K562 (cell line): ENCODE data around the gene C16orf96. TPM values are rescaled to one million over a fixed set of nuclear protein-coding genes. Genes with fewer than 3 reads are reported as not detected.

Experiments used
- CBFB ChIP-seq: sonication (generic); formaldehyde crosslinking; IDR thresholded peaks from 2 replicates; pipeline ENCODE4 v1.4.0; 2020; ENCODE audit warnings: mild to moderate bottlenecking, missing genetic modification reagents
- DEAF1 ChIP-seq: fragments of 450-650 bp; formaldehyde crosslinking; IDR thresholded peaks from 2 replicates; pipeline ENCODE4 v1.4.0; 2020; ENCODE audit warnings: mild to moderate bottlenecking, moderate library complexity
- DIDO1 ChIP-seq: fragments of 450-650 bp; IDR thresholded peaks from 2 replicates; pipeline ENCODE4 v1.6.1; 2016; ENCODE audit warnings: low read depth, missing biosample characterization, missing genetic modification characterization
- EGR1 ChIP-seq: fragments of 450-650 bp; conservative IDR thresholded peaks from 2 replicates; pipeline ENCODE4 v1.6.1; 2017; ENCODE audit warnings: mild to moderate bottlenecking
- ELF1 ChIP-seq: fragments of 200-800 bp; sonication (Bioruptor generic); IDR thresholded peaks from 2 replicates; pipeline ENCODE4 v1.6.1; 2016; ENCODE audit warnings: missing genetic modification characterization, missing compliant biosample characterization
- FOXJ2 ChIP-seq: fragments of 200-800 bp; sonication (Bioruptor generic); IDR thresholded peaks from 2 replicates; pipeline ENCODE4 v1.6.1; 2016; ENCODE audit warnings: missing genetic modification characterization, missing compliant biosample characterization
- MTF1 ChIP-seq: fragments of 250-450 bp; sonication (Bioruptor Pico); IDR thresholded peaks from 2 replicates; pipeline ENCODE4 v1.9.0; 2021; ENCODE audit warnings: moderate library complexity, mild to moderate bottlenecking, inconsistent platforms, borderline replicate concordance
- NFYB ChIP-seq: IDR thresholded peaks from 2 replicates; pipeline ENCODE4 v1.6.1; 2011; ENCODE audit warnings: mild to moderate bottlenecking, moderate library complexity; ENCODE audit not compliant: insufficient read length; ENCODE audit errors: extremely low read depth
- NKRF ChIP-seq: fragments of 450-650 bp; IDR thresholded peaks from 2 replicates; pipeline ENCODE4 v1.6.1; 2016; ENCODE audit warnings: borderline replicate concordance
- PHF20 ChIP-seq: fragments of 450-650 bp; IDR thresholded peaks from 2 replicates; pipeline ENCODE4 v1.6.1; 2018; ENCODE audit not compliant: partially characterized antibody
- PHF8 ChIP-seq: fragments of 200-600 bp; sonication (generic); IDR thresholded peaks from 2 replicates; pipeline ENCODE4 v1.6.1; 2012; ENCODE audit warnings: mixed run types, mild to moderate bottlenecking, inconsistent platforms, low read length, moderate library complexity, borderline replicate concordance
- POLR3G ChIP-seq: IDR thresholded peaks from 2 replicates; pipeline ENCODE4 v1.6.1; 2011; ENCODE audit not compliant: insufficient read length, insufficient replicate concordance; ENCODE audit errors: extremely low read depth
- SMAD1 ChIP-seq: fragments of 150-350 bp; IDR thresholded peaks from 2 replicates; pipeline ENCODE4 v1.6.1; 2014; ENCODE audit warnings: low read length, low read depth; ENCODE audit not compliant: partially characterized antibody
- SRF ChIP-seq, 2 experiments: fragments of 250-450, 450-650 bp in 1 of 2; sonication (Bioruptor Pico) in 1 of 2; sonication (generic) in 1 of 2; formaldehyde crosslinking; IDR thresholded peaks; 2 replicates each; pipeline versions ENCODE4 v1.5.0 to v1.5.1; 2020 to 2022; ENCODE audit warnings: mild to moderate bottlenecking in 1 of 2, missing genetic modification reagents in 1 of 2
- TAL1 ChIP-seq: fragments of 450-650 bp; IDR thresholded peaks from 2 replicates; pipeline ENCODE4 v1.6.1; 2016; ENCODE audit warnings: mild to moderate bottlenecking
- ZBTB1 ChIP-seq: sonication (generic); formaldehyde crosslinking; IDR thresholded peaks from 2 replicates; pipeline ENCODE4 v1.8.1; 2023; ENCODE audit warnings: missing genetic modification reagents, low read depth, mild to moderate bottlenecking, borderline replicate concordance
- ZNF263 ChIP-seq: sonication (generic); formaldehyde crosslinking; IDR thresholded peaks from 2 replicates; pipeline ENCODE4 v1.8.0; 2022; ENCODE audit warnings: mild to moderate bottlenecking, missing genetic modification reagents, borderline replicate concordance
- ZNF696 ChIP-seq: fragments of 250-450 bp; sonication (Bioruptor Pico); conservative IDR thresholded peaks from 2 replicates; pipeline ENCODE4 v1.4.0; 2020; ENCODE audit warnings: mild to moderate bottlenecking, moderate library complexity
- polyA plus RNA-seq, 8 experiments: library from polyadenylated mRNA; depleted of rRNA in 4 of 8; stranded (reverse) in 5 of 8; unstranded in 3 of 8; fragments of >200 nt; fragmentation: Nextera tagmentation in 2 of 8; fragmentation: Illumina TruSeq in 1 of 8; extraction: Ambion mirVana in 2 of 8; extraction: Trizol in 1 of 8; gene quantifications; 2 replicates each; pipeline versions ENCODE4 v1.2.1 to v1.2.3, GENCODE V29; 2011 to 2014; ENCODE audit warnings: inconsistent platforms in 1 of 8, missing spikeins in 1 of 8
- total RNA-seq, 7 experiments: library from RNA; depleted of rRNA in 6 of 7; stranded (reverse); fragments of >200 nt in 6 of 7; fragmentation: Illumina TruSeq in 2 of 7; extraction: Trizol in 2 of 7; gene quantifications; 2 replicates each; pipeline versions ENCODE4 v1.2.1 to v1.2.3, GENCODE V29; 2011 to 2021; ENCODE audit warnings: low replicate concordance in 1 of 7
- TF ChIP-seq, protein P1 (sequence below): fragments of 450-650 bp; IDR thresholded peaks from 2 replicates; pipeline ENCODE4 v1.6.1; 2017; ENCODE audit warnings: antibody characterized with exemption, mild to moderate bottlenecking

C16orf96 gene
- total and polyA plus RNA-seq, 9 of the 15 experiments (the other 6 are each of a cell fraction or from before 2014, with no cell fraction given), result not detected

GRCh38 chr16:4616047-4616811 is 60.1 kb downstream of the C16orf96 start (continued):
- TF ChIP-seq, protein P1, sequence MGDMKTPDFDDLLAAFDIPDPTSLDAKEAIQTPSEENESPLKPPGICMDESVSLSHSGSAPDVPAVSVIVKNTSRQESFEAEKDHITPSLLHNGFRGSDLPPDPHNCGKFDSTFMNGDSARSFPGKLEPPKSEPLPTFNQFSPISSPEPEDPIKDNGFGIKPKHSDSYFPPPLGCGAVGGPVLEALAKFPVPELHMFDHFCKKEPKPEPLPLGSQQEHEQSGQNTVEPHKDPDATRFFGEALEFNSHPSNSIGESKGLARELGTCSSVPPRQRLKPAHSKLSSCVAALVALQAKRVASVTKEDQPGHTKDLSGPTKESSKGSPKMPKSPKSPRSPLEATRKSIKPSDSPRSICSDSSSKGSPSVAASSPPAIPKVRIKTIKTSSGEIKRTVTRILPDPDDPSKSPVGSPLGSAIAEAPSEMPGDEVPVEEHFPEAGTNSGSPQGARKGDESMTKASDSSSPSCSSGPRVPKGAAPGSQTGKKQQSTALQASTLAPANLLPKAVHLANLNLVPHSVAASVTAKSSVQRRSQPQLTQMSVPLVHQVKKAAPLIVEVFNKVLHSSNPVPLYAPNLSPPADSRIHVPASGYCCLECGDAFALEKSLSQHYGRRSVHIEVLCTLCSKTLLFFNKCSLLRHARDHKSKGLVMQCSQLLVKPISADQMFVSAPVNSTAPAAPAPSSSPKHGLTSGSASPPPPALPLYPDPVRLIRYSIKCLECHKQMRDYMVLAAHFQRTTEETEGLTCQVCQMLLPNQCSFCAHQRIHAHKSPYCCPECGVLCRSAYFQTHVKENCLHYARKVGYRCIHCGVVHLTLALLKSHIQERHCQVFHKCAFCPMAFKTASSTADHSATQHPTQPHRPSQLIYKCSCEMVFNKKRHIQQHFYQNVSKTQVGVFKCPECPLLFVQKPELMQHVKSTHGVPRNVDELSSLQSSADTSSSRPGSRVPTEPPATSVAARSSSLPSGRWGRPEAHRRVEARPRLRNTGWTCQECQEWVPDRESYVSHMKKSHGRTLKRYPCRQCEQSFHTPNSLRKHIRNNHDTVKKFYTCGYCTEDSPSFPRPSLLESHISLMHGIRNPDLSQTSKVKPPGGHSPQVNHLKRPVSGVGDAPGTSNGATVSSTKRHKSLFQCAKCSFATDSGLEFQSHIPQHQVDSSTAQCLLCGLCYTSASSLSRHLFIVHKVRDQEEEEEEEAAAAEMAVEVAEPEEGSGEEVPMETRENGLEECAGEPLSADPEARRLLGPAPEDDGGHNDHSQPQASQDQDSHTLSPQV, result peak; percentile 84
- TF ChIP-seq PHF20 (peak; percentile 13), CBFB (CRISPR knock-in tag) (no peak), SRF (CRISPR knock-in tag; IDR thresholded peaks at IDR 0.05) (peak; percentile 99), ZNF263 (CRISPR knock-in tag) (no peak), ELF1 (tag) (peak; percentile 91), POLR3G (no peak), TAL1 (0 out of 2 replicates have a peak, but pooled peaks have one; percentile 7), DIDO1 (no peak), EGR1 (peak; percentile 84), FOXJ2 (peak; percentile 96), DEAF1 (CRISPR knock-in tag) (0 out of 2 replicates have a peak, but pooled peaks have one; percentile 22), NFYB (peak; percentile 91), ZBTB1 (CRISPR knock-in tag) (0 out of 2 replicates have a peak, but pooled peaks have one; percentile 21), SMAD1 (peak; percentile 59), PHF8 (peak; percentile 60), ZNF696 (CRISPR knock-in tag) (no peak), MTF1 (CRISPR knock-in tag) (no peak), NKRF (no peak)
